Esophagus (tissue), 2 donors: ENCODE results near the gene IL3. TPM values are rescaled to one million over a fixed set of nuclear protein-coding genes. Genes with fewer than 3 reads are reported as not detected.

ENCODE experiments used
- H3K27ac ChIP-seq, 2 donors: one replicate each; pipeline ENCODE4 v1.5.1; 2013; ENCODE audit warnings: low read depth in 2 of 2, mild to moderate bottlenecking in 2 of 2, inconsistent platforms in 1 of 2, low read length in 1 of 2, moderate library complexity in 1 of 2
- H3K27me3 ChIP-seq, 2 donors: one replicate each; pipeline ENCODE4 v1.6.1; 2013; ENCODE audit warnings: low read length in 2 of 2, control low read depth in 1 of 2, mild to moderate bottlenecking in 1 of 2; ENCODE audit not compliant: insufficient read depth in 2 of 2, control insufficient read depth in 1 of 2
- H3K36me3 ChIP-seq, 2 donors: one replicate each; pipeline ENCODE4 v1.6.1; 2013; ENCODE audit warnings: low read length in 1 of 2; ENCODE audit not compliant: control insufficient read depth in 2 of 2, insufficient read depth in 2 of 2
- H3K4me1 ChIP-seq, 2 donors: one replicate each; pipeline ENCODE4 v1.6.1; 2013; ENCODE audit warnings: low read length in 1 of 2; ENCODE audit not compliant: control insufficient read depth in 2 of 2, insufficient read depth in 2 of 2
- H3K4me3 ChIP-seq, 2 donors: one replicate each; pipeline ENCODE4 v1.5.1; 2013; ENCODE audit warnings: low read length in 2 of 2, mild to moderate bottlenecking in 2 of 2, low read depth in 1 of 2, moderate library complexity in 1 of 2
- H3K9me3 ChIP-seq, 2 donors: one replicate each; pipeline ENCODE4 v1.6.1; 2013; ENCODE audit warnings: mild to moderate bottlenecking in 2 of 2, low read depth in 1 of 2, low read length in 1 of 2, moderate library complexity in 1 of 2; ENCODE audit not compliant: control insufficient read depth in 2 of 2, insufficient read depth in 1 of 2
- WGBS, 2 donors: extraction: QIAGEN DNeasy Blood & Tissue Kit; methylation state at CpG; one replicate each; pipeline ENCODE4 v1.1.7; 2013; 5-methylcytosine and 5-hydroxymethylcytosine counted together
- polyA plus RNA-seq, 2 donors: library from polyadenylated mRNA; stranded (reverse); fragments of 200-250 nt; gene quantifications; one replicate each; pipeline ENCODE4 v1.2.3, GENCODE V29; 2013
- donor health status: healthy with polysubstance abuse.
- donor health status: Bipolar disorder and iron deficiency.

The IL3 gene
- polyA plus RNA-seq, 2 donors: not detected

GRCh38 chr5:132046880-132047299 lies 13.6 kb upstream of the IL3 start:
- no peak overlapping the region for H3K27ac ChIP-seq
- WGBS, 2 donors: 78 to 80% methylated on average over 7 of the region's 7 CpGs
- H3K4me1 ChIP-seq: no peaks in the 10 kb centered on the region
- no peaks in the 10 kb centered on the region for H3K36me3 ChIP-seq
- no peak overlapping the region for H3K4me3 ChIP-seq
- no peaks in the 10 kb centered on the region for H3K27me3 ChIP-seq
- peaks cover 0 to 2% of the 10 kb centered on the region in 2 donors for H3K9me3 ChIP-seq

GRCh38 chr5:132049093-132049492 lies 11.4 kb upstream of the IL3 start:
- Histone ChIP-seq H3K36me3 (no peaks in the 10 kb centered on the region), H3K27me3 (no peaks in the 10 kb centered on the region), H3K4me1 (no peaks in the 10 kb centered on the region), H3K4me3 (no peak overlapping the region), H3K9me3 (no peaks in the 10 kb centered on the region), H3K27ac (no peak overlapping the region)
- WGBS, 2 donors: 62 to 64% methylated on average over 4 of the region's 4 CpGs

- H3K27ac ChIP-seq: no peak overlapping the region
- H3K36me3 ChIP-seq: no peaks in the 10 kb centered on the region
- H3K4me3 ChIP-seq: no peak overlapping the region
- H3K4me1 ChIP-seq: no peaks in the 10 kb centered on the region
- no peaks in the 10 kb centered on the region for H3K9me3 ChIP-seq
- H3K27me3 ChIP-seq: no peaks in the 10 kb centered on the region
- WGBS, 2 donors: 91 to 92% methylated on average over 12 of the region's 12 CpGs
Measured at GRCh38 chr5:132049559-132049958, 10.9 kb upstream of the IL3 start.

- no peaks in the 10 kb centered on the region for H3K27me3 ChIP-seq
- no peaks in the 10 kb centered on the region for H3K36me3 ChIP-seq
- H3K4me3 ChIP-seq: no peak overlapping the region
- no peak overlapping the region for H3K27ac ChIP-seq
- H3K4me1 ChIP-seq: no peaks in the 10 kb centered on the region
- 64 to 74% methylated on average over 5 of the region's 5 CpGs for WGBS, 2 donors
- no peaks in the 10 kb centered on the region for H3K9me3 ChIP-seq
Measured at GRCh38 chr5:132050136-132050535, 10.3 kb upstream of the IL3 start.

- Histone ChIP-seq H3K4me3 (no peak overlapping the region), H3K27ac (no peak overlapping the region), H3K27me3 (no peaks in the 10 kb centered on the region), H3K9me3 (no peaks in the 10 kb centered on the region), H3K36me3 (no peaks in the 10 kb centered on the region), H3K4me1 (no peaks in the 10 kb centered on the region)
- 79 to 83% methylated on average over 9 of the region's 9 CpGs for WGBS, 2 donors
Measured at GRCh38 chr5:132050661-132051552, 9.5 kb upstream of the IL3 start.

GRCh38 chr5:132052520-132052919 lies 7.9 kb upstream of the IL3 start:
- no peaks in the 10 kb centered on the region for H3K36me3 ChIP-seq
- no peaks in the 10 kb centered on the region for H3K4me1 ChIP-seq
- H3K4me3 ChIP-seq: no peak overlapping the region
- no peaks in the 10 kb centered on the region for H3K27me3 ChIP-seq
- no peak overlapping the region for H3K27ac ChIP-seq
- 70 to 75% methylated on average over 10 of the region's 10 CpGs for WGBS, 2 donors
- no peaks in the 10 kb centered on the region for H3K9me3 ChIP-seq

GRCh38 chr5:132053483-132053882 lies 7.0 kb upstream of the IL3 start:
- 85 to 88% methylated on average over 4 of the region's 4 CpGs for WGBS, 2 donors
- no peak overlapping the region for H3K4me3 ChIP-seq
- no peaks in the 10 kb centered on the region for H3K27me3 ChIP-seq
- no peaks in the 10 kb centered on the region for H3K36me3 ChIP-seq
- no peaks in the 10 kb centered on the region for H3K9me3 ChIP-seq
- H3K27ac ChIP-seq: no peak overlapping the region
- no peaks in the 10 kb centered on the region for H3K4me1 ChIP-seq

- Histone ChIP-seq H3K9me3 (no peaks in the 10 kb centered on the region), H3K27ac (no peak overlapping the region), H3K27me3 (no peaks in the 10 kb centered on the region), H3K36me3 (no peaks in the 10 kb centered on the region), H3K4me1 (no peaks in the 10 kb centered on the region), H3K4me3 (no peak overlapping the region)
- WGBS, 2 donors: 88 to 89% methylated on average over 10 of the region's 10 CpGs
Measured at GRCh38 chr5:132054031-132054696, 6.3 kb upstream of the IL3 start.

GRCh38 chr5:132054697-132055440 lies 5.6 kb upstream of the IL3 start:
- WGBS, 2 donors: 68 to 84% methylated on average over 9 of the region's 9 CpGs

More at GRCh38 chr5:132054697-132055440, 5.6 kb upstream of the IL3 start:
- Histone ChIP-seq H3K4me1 (no peaks in the 10 kb centered on the region), H3K36me3 (no peaks in the 10 kb centered on the region), H3K27me3 (no peaks in the 10 kb centered on the region), H3K4me3 (no peak overlapping the region), H3K9me3 (no peaks in the 10 kb centered on the region), H3K27ac (no peak overlapping the region)
